Coronary artery (tissue), 2 donors: ENCODE results near the gene ZNF275.

ENCODE experiments used
- DNase-seq: peaks from one replicate; pipeline ENCODE4 v3.0.0-alpha.2; 2017; ENCODE audit warnings: low spot score
- H3K27ac ChIP-seq, 2 donors: fragments of 200-600 bp; sonication (generic); one replicate each; pipeline ENCODE4 v1.5.1; 2016 to 2019
- H3K4me3 ChIP-seq: fragments of 200-600 bp; sonication (generic); 2 replicates; pipeline ENCODE4 v1.5.1; 2016; ENCODE audit warnings: mild to moderate bottlenecking, moderate library complexity
- CTCF ChIP-seq: fragments of 200-600 bp; sonication (generic); IDR thresholded peaks from one replicate; pipeline ENCODE4 v1.5.1; 2019; ENCODE audit warnings: antibody characterized with exemption

ZNF275 gene

GRCh38 chrX:153375571-153375970 is 41.6 kb downstream of the ZNF275 start:
- Histone ChIP-seq H3K27ac (no peak overlapping the region), H3K4me3 (no peak overlapping the region)
- no peak for TF ChIP-seq CTCF
- no peak for DNase-seq

- no peak for DNase-seq
- no peak for TF ChIP-seq CTCF
- Histone ChIP-seq H3K4me3 (no peak overlapping the region), H3K27ac (no peak overlapping the region)
Observed at GRCh38 chrX:153377727-153378126, 43.8 kb downstream of the ZNF275 start.

GRCh38 chrX:153378607-153379006 is 44.7 kb downstream of the ZNF275 start:
- Histone ChIP-seq H3K4me3 (no peak overlapping the region), H3K27ac (no peak overlapping the region)
- no peak for TF ChIP-seq CTCF
- DNase-seq: no peak

GRCh38 chrX:153379508-153379907 is 45.6 kb downstream of the ZNF275 start:
- peak; percentile 43 for DNase-seq
- no peak for TF ChIP-seq CTCF
- H3K27ac ChIP-seq: no peak overlapping the region
- no peak overlapping the region for H3K4me3 ChIP-seq

GRCh38 chrX:153379971-153380581 is 46.1 kb downstream of the ZNF275 start:
- DNase-seq: peak; percentile 63
- TF ChIP-seq CTCF: no peak
- Histone ChIP-seq H3K4me3 (no peak overlapping the region), H3K27ac (no peak overlapping the region)

- Histone ChIP-seq H3K4me3 (no peak overlapping the region), H3K27ac (no peak overlapping the region)
- peak; percentile 72 for DNase-seq
- TF ChIP-seq CTCF: no peak
Observed at GRCh38 chrX:153380691-153381090, 46.7 kb downstream of the ZNF275 start.

GRCh38 chrX:153381684-153382532 is 48.0 kb downstream of the ZNF275 start:
- DNase-seq: peak; percentile 65
- no peak overlapping the region for H3K4me3 ChIP-seq
- TF ChIP-seq CTCF: no peak
- no peak overlapping the region for H3K27ac ChIP-seq
